OCI-M2 (cell line): ENCODE data around the gene GJA9.
"Not testable (repeated sequence)": the region's sequence is repeated elsewhere in the genome, so short reads cannot be mapped to it uniquely, and the experiment has no call there.

Experiments
- DNase-seq: peaks from one replicate; lab custom pipeline; 2025; ENCODE audit not compliant: unreplicated experiment; lab: John Stamatoyannopoulos, UW

GJA9 gene

GRCh38 chr1:38881487-38881886, at the start of gene GJA9:
TSS of gene GJA9 (minus strand) at chr1:38881587. CDS start at chr1:38876098, 5,489 bp downstream.
- no peak for DNase-seq

- DNase-seq: no peak
Observed at GRCh38 chr1:38929476-38929875, 48.1 kb upstream of the GJA9 start.

- DNase-seq: no peak
Observed at GRCh38 chr1:38929054-38929453, 47.7 kb upstream of the GJA9 start.

GRCh38 chr1:38926091-38926490, 44.7 kb upstream of the GJA9 start:
- DNase-seq: no peak

- DNase-seq: no peak
Observed at GRCh38 chr1:38925391-38925790, 44.0 kb upstream of the GJA9 start.

- DNase-seq: no peak
Observed at GRCh38 chr1:38923607-38924006, 42.2 kb upstream of the GJA9 start.

GRCh38 chr1:38919130-38919529, 37.7 kb upstream of the GJA9 start:
- no peak for DNase-seq

GRCh38 chr1:38918568-38918967, 37.2 kb upstream of the GJA9 start:
- no peak for DNase-seq

GRCh38 chr1:38917772-38918171, 36.4 kb upstream of the GJA9 start:
- no peak for DNase-seq

- no peak for DNase-seq
Observed at GRCh38 chr1:38917337-38917736, 36.0 kb upstream of the GJA9 start.

- peak; percentile 70 for DNase-seq
Observed at GRCh38 chr1:38915352-38915948, 34.1 kb upstream of the GJA9 start.

- not testable (repeated sequence) for DNase-seq
Observed at GRCh38 chr1:38914908-38915307, 33.5 kb upstream of the GJA9 start.

GRCh38 chr1:38908821-38909220, 27.4 kb upstream of the GJA9 start:
- no peak for DNase-seq

- no peak for DNase-seq
Observed at GRCh38 chr1:38905985-38906384, 24.6 kb upstream of the GJA9 start.

- no peak for DNase-seq
Observed at GRCh38 chr1:38899560-38899959, 18.2 kb upstream of the GJA9 start.

GRCh38 chr1:38898653-38899230, 17.4 kb upstream of the GJA9 start:
- DNase-seq: no peak

GRCh38 chr1:38896169-38896568, 14.8 kb upstream of the GJA9 start:
- DNase-seq: no peak

- DNase-seq: no peak
Observed at GRCh38 chr1:38892976-38893375, 11.6 kb upstream of the GJA9 start.

- no peak for DNase-seq
Observed at GRCh38 chr1:38891753-38892152, 10.4 kb upstream of the GJA9 start.

GRCh38 chr1:38889589-38889988, 8.2 kb upstream of the GJA9 start:
- no peak for DNase-seq

GRCh38 chr1:38888423-38889333, 7.3 kb upstream of the GJA9 start:
- DNase-seq: no peak

- no peak for DNase-seq
Observed at GRCh38 chr1:38885092-38885491, 3.7 kb upstream of the GJA9 start.
